Kidney epithelial cell (primary cell): ENCODE measurements around the gene TAF5L. TPM values are rescaled to one million over a fixed set of nuclear protein-coding genes. Genes with fewer than 3 reads are reported as not detected.
"Not testable (repeated sequence)": the region's sequence is repeated elsewhere in the genome, so short reads cannot be mapped to it uniquely, and the experiment has no call there.

Experiments used
- DNase-seq: peaks from one replicate; pipeline ENCODE4 v3.0.0-alpha.2; 2010; ENCODE audit warnings: low read depth
- H3K27me3 ChIP-seq: 2 replicates; pipeline ENCODE4 v1.6.0; 2011; ENCODE audit warnings: low read length; ENCODE audit not compliant: control insufficient read depth, insufficient read depth
- H3K36me3 ChIP-seq: 2 replicates; pipeline ENCODE4 v1.5.1; 2011; ENCODE audit warnings: low read length; ENCODE audit not compliant: control insufficient read depth, insufficient read depth
- H3K4me3 ChIP-seq: 2 replicates; pipeline ENCODE4 v1.5.1; 2011; ENCODE audit warnings: low read depth, mild to moderate bottlenecking, control low read depth, low read length
- total RNA-seq: library from RNA; depleted of rRNA; stranded (reverse); fragments of >200 nt; gene quantifications from 2 replicates; pipeline ENCODE4 v1.2.3, GENCODE V29; 2015
- TF ChIP-seq, protein P1 (sequence below): IDR thresholded peaks from 2 replicates; pipeline ENCODE4 v1.5.1; 2011; ENCODE audit warnings: mild to moderate bottlenecking, moderate library complexity, low read length, control low read depth, inconsistent platforms; ENCODE audit not compliant: insufficient read depth, poor library complexity, severe bottlenecking

Gene TAF5L
- total RNA-seq, 1 donor from 2014 or later = 14.5 TPM

DNA sequence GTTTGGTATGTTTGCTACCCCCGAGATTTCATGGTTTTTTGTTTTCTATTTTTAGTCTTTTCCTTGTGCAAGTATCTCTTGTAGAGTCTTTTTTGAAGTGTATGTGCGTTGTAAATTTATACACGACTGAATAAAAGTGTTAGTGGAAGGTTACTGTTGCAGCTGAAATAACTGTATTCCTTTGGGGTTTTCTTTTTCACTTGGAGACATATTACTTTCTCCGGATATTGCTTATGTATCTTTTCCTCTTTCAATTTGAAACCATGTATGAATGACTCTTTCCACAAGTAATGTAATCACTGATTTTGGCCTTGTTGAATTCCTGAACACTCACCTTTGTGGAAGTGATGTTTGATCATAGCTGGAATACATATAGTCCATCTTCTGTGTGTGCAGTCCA lies 1.1 kb upstream of the TAF5L start:
- Histone ChIP-seq H3K36me3 (no peaks in the 10 kb centered on the region), H3K4me3 (peak overlapping the region; percentile 98), H3K27me3 (no peaks in the 10 kb centered on the region)
- DNase-seq = no peak
- TF ChIP-seq, protein P1, sequence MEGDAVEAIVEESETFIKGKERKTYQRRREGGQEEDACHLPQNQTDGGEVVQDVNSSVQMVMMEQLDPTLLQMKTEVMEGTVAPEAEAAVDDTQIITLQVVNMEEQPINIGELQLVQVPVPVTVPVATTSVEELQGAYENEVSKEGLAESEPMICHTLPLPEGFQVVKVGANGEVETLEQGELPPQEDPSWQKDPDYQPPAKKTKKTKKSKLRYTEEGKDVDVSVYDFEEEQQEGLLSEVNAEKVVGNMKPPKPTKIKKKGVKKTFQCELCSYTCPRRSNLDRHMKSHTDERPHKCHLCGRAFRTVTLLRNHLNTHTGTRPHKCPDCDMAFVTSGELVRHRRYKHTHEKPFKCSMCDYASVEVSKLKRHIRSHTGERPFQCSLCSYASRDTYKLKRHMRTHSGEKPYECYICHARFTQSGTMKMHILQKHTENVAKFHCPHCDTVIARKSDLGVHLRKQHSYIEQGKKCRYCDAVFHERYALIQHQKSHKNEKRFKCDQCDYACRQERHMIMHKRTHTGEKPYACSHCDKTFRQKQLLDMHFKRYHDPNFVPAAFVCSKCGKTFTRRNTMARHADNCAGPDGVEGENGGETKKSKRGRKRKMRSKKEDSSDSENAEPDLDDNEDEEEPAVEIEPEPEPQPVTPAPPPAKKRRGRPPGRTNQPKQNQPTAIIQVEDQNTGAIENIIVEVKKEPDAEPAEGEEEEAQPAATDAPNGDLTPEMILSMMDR = no peak

DNA sequence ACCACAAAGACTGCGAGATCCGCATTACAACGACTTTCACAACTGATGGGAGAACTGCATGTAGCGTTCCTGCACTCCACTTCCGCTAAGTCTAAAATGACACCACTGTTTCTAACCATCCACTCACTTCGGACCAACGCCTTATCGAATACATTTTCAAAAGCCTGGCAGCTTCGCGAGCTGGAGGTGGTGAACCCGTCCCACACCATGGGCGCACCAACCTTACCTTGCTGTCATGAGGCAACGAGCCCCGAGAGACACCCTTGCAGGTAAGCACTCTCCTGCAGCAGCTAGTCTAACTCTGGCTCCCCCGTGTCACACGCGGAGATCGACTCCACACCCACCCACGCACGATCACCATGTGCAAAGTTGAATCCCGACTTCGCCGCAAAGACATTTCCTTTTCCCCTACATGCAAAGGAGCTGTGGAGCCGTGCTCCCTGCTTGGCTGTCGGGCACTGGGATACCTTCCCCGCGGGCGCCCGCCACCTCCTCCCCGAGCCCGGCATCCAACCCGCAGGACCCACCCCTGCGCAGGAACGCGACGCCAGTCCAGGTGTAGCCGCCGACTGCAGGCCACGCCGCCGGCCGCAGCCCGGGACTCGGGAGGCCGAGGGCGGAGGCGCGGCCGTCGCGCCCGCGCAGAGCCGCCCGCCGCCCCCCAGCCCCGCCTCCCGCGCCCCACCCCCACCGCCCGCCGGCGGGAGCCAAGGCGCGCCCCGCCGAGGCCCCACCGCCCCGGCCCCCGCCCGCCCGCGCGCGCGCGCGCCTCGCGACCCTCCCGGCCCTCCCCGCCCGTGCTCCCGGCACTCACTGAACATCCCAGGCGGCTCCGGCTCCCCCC lies 629 bp downstream of the TAF5L start:
- H3K27me3 ChIP-seq = no peaks in the 10 kb centered on the region
- TF ChIP-seq, protein P1 = no peak
- H3K4me3 ChIP-seq = peak overlapping the region; percentile 98
- DNase-seq = no peak
- H3K36me3 ChIP-seq = no peaks in the 10 kb centered on the region

DNA sequence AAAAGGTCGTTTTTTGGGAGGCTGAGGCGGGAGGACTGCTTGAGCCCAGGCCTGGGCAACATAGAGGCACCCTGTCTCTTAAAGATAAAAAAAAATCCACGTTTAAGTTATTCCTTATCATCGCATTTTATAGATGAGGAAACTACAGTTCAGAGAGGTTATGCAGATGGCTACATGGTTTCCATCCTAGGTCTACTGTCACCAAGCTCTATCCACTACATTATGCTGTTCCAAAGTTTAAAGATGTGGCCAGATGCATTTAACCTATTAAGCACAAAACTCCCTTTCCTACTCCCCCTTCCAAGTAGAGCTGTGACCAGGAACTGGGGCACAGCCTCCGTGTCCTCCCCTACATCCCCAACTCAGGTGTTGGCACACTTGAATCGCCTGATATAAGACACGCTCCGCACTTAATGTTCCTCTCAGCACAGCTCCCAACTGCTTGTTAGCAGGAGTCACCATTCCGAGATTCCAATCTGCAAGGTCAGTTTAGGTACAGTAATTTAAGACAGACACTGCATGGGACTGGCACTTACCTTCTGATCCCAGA lies 1.3 kb downstream of the TAF5L start:
- Histone ChIP-seq H3K36me3 (no peaks in the 10 kb centered on the region), H3K27me3 (no peaks in the 10 kb centered on the region), H3K4me3 (peak overlapping the region; percentile 98)
- TF ChIP-seq, protein P1 = no peak
- DNase-seq = no peak

DNA sequence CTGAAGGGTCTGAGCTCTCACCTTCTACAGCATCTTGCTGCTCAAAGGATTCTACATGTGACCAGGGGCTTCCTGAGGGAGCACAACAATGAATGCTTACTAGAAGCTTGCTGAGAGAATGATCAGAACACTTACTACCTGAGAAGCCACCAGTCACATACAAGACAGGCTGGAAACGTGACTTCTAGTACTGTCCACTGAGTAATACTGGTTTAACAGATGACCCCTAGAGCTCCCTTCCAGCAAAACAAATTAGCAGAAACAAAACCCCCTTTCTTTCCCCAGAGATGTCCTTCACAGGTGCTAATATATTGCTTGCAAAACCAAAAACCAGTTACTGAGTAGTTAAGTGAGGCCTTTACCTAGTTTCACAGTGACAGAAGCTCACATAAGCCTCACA lies 2.1 kb downstream of the TAF5L start:
- Histone ChIP-seq H3K27me3 (no peaks in the 10 kb centered on the region), H3K36me3 (no peaks in the 10 kb centered on the region), H3K4me3 (no peak overlapping the region)
- no peak for DNase-seq
- TF ChIP-seq, protein P1 = no peak

DNA sequence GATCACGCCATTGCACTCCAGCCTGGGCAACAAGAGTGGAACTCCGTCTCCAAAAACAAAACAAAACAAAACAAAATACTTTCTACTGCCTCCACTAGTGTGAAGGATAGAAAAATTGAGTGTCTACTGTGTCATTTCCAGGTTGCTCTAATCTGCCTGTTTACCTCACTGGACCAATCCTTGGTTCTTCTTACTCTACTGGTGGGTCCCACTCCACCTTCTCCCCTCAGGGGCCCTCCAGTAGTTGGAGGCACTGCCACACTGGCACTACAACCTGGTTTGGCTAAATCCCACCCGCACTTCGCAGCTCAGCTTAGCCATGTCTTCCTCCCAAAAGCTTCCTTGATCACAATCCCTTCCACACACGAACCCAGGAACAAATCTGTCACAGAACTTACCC lies 2.7 kb downstream of the TAF5L start:
- H3K27me3 ChIP-seq = no peaks in the 10 kb centered on the region
- no peak overlapping the region for H3K4me3 ChIP-seq
- DNase-seq = no peak
- no peaks in the 10 kb centered on the region for H3K36me3 ChIP-seq
- TF ChIP-seq, protein P1 = no peak

DNA sequence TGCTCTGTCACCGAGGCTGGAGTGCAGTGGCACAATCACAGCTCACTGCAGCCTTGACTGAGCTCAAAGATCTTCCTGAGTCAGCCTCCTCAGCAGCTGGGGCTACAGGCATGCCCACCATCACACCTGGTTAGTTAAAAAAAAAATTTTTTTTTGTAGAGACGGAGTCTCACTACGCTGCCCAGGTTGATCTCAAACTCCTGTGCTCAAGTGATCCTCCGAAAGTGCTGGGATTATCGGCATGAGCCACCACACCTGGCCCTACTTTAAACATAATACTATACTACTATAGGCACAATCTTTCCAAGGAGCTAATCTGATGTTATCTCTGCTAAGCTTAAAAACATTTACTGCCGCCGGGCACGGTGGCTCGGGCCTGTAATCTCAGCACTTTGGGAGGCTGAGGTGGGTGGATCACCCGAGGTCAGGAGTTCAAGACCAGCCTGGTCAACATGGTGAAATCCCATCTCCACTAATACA lies 3.2 kb downstream of the TAF5L start:
- DNase-seq, H3K36me3 ChIP-seq, H3K27me3 ChIP-seq, H3K4me3 ChIP-seq: not testable (repeated sequence)
